Suprapubic skin (tissue), 4 donors: ENCODE measurements around the gene ZBTB4.

Experiments
- EP300 ChIP-seq: sonication (generic); formaldehyde crosslinking; IDR thresholded peaks from one replicate; pipeline ENCODE4 v1.6.1; 2017; ENCODE audit warnings: antibody characterized with exemption
- POLR2A ChIP-seq, 2 donors: fragments of 450-650 bp; IDR thresholded peaks; one replicate each; pipeline ENCODE4 v1.6.1; 2017; ENCODE audit warnings: antibody characterized with exemption in 2 of 2, mild to moderate bottlenecking in 2 of 2, moderate library complexity in 2 of 2
- POLR2AphosphoS5 ChIP-seq, 3 donors: sonication (generic); formaldehyde crosslinking; IDR thresholded peaks; one replicate each; pipeline ENCODE4 v1.6.1; 2017; ENCODE audit warnings: antibody characterized with exemption in 3 of 3
- TF ChIP-seq, protein P1 (sequence below), 2 donors: fragments of 200-600 bp in 1 of 2; fragments of 450-650 bp in 1 of 2; sonication (generic) in 1 of 2; IDR thresholded peaks; one replicate each; pipeline ENCODE4 v1.5.1; 2016 to 2019; ENCODE audit warnings: antibody characterized with exemption in 2 of 2, mild to moderate bottlenecking in 1 of 2, moderate library complexity in 1 of 2

DNA sequence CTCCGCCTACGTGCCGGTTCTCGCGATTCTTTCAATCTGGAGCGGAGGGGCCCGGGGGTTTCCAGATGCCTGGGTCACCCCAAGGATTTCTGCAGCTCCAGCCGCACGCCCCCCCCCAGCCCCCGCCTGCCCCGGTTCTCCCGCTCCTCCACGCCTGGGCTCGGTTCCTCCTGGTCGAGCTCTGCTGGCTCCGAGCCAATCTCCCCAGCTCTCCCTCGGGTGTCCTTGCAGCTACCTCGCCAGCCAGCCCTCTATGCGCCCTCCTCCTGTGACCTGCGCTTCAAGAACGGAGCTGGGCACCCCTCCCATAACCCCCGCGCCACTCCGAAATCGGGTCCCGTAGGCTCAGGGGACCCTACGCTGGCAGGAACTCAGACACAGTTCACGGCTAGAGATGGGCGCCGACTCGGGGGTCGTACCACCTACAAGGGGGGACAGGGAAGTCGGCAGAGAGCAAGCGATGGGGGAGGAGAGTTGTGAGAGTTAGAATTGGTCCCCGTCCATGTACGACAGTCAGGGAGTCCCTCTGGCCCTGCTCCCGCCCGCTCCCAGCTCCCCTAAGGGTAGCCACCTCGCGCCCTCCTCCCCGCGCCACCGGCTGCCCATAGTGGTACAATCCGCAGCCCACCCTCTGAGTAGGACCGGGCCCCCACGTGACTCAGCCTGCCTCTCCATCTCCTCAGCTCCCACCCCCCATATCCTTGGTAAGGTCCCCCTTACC is 39.2 kb downstream of the ZBTB4 start:
- TF ChIP-seq, protein P1, sequence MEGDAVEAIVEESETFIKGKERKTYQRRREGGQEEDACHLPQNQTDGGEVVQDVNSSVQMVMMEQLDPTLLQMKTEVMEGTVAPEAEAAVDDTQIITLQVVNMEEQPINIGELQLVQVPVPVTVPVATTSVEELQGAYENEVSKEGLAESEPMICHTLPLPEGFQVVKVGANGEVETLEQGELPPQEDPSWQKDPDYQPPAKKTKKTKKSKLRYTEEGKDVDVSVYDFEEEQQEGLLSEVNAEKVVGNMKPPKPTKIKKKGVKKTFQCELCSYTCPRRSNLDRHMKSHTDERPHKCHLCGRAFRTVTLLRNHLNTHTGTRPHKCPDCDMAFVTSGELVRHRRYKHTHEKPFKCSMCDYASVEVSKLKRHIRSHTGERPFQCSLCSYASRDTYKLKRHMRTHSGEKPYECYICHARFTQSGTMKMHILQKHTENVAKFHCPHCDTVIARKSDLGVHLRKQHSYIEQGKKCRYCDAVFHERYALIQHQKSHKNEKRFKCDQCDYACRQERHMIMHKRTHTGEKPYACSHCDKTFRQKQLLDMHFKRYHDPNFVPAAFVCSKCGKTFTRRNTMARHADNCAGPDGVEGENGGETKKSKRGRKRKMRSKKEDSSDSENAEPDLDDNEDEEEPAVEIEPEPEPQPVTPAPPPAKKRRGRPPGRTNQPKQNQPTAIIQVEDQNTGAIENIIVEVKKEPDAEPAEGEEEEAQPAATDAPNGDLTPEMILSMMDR (IDR thresholded peaks at IDR 0.05) = no peak
- TF ChIP-seq POLR2A (IDR thresholded peaks at IDR 0.05) = no peak
- no peak for TF ChIP-seq POLR2AphosphoS5 (IDR thresholded peaks at IDR 0.05)
- TF ChIP-seq EP300 = no peak
